HG03135 (cell line): ENCODE data around the gene BICRA.
A peak's percentile ranks its signal among the peaks of the same experiment; 100 is the strongest.
"Not testable (repeated sequence)": the region's sequence is repeated elsewhere in the genome, so short reads cannot be mapped to it uniquely, and the experiment has no call there.

Experiments used
- ATAC-seq: cut with Tn5 transposase; IDR thresholded peaks from one replicate; pipeline ENCODE4 v1.9.1; 2021; ENCODE audit warnings: mild to moderate bottlenecking, moderate library complexity; ENCODE audit not compliant: unreplicated experiment

The BICRA gene

DNA sequence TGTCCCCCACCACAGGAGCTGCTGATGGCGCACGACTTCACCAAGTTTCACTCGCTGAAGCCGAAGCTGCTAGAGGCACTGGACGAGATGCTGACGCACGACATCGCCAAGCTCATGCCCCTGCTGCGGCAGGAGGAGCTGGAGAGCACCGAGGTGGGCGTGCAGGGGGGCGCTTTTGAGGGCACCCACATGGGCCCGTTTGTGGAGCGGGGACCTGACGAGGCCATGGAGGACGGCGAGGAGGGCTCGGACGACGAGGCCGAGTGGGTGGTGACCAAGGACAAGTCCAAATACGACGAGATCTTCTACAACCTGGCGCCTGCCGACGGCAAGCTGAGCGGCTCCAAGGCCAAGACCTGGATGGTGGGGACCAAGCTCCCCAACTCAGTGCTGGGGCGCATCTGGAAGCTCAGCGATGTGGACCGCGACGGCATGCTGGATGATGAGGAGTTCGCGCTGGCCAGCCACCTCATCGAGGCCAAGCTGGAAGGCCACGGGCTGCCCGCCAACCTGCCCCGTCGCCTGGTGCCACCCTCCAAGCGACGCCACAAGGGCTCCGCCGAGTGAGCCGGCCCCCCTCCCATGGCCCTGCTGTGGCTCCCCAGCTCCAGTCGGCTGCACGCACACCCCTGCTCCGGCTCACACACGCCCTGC lies 132.1 kb downstream of the BICRA start:
- ATAC-seq, result no peak

DNA sequence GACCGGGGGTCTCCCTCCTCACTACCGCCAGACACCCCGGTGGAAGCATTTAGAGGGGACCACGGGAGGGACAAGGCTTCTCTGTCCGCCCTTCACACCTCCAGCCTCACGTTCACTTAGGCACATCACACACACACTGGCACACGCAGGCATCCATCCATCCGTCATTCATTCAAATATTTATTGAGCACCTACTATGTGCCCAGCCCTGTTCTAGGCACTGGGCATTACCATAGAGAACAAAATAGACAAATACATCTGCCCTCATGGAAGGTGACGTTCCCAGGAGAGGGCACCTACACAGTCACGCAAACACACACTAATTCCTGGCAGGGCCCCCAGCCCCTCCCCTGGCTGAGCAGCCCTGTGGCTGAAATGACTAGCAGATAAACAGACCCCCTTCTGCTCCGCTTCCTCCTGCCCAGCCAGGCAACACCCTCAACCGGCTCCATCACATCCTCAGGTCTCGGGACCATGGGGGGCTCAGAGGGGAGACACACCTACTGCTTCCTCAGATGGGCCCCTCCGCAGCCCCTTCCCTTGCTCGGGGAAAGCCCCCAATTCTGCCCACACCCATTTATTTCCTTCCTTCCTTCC lies 132.7 kb downstream of the BICRA start:
- no peak for ATAC-seq

DNA sequence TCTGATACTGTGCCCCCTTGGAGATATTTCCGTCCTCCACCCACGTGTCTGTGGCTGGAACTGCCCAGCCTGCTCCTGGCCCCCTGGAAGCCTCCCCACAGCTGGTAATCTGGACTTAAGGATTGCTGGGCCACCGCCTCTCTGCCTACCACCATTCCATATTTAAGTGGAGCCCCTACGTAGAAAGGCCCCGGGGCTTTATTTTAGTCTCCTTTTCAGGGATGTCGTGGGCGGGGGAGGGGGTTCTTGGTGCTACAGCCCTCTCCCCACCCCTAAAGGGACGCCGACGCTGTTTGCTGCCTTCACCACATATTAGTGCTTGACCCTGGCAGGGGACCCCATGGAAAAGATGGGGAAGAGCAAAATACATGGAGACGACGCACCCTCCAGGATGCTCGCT lies 133.7 kb downstream of the BICRA start:
- no peak for ATAC-seq

DNA sequence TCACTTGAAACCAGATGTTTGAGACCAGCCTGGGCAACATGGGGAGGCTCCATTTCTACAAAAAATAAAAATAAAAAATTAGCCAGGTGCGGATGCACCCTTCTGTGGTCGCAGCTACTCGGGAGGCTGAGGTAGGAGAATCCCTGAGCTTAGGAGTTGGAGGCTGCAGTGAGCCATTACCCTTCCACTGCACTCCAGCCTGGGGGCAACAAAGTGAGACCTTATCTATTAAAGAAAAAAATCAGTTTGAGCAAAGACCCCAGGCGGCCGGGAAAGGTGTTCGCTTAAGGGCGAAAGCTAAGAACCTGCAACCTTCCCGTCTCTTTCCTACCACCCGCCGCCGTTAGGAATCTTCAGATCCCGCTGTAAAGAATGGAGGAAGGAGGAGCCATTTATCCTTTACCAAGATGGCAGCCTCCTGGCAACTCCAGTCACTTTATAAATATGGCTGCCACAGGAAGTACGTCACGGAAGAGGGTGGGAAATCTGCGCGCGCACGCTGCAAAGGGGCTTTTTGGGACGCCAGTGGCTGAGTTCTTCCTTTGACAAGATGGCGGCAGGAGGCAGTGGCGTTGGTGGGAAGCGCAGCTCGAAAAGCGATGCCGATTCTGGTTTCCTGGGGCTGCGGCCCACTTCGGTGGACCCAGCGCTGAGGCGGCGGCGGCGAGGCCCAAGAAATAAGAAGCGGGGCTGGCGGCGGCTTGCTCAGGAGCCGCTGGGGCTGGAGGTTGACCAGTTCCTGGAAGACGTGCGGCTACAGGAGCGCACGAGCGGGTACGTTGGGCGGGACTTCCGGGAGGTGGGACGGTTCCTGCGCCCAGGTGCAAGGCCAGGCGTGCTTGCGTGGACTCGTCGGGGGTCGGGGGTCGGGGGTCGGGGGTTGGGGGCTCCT lies 136.3 kb downstream of the BICRA start, which contains the start of gene NOP53:
NOP53 (plus strand) TSS at position 537 of the 892 bp plus-strand sequence; CDS start at position 551, 14 bp downstream.
- peak; percentile 70 for ATAC-seq

DNA sequence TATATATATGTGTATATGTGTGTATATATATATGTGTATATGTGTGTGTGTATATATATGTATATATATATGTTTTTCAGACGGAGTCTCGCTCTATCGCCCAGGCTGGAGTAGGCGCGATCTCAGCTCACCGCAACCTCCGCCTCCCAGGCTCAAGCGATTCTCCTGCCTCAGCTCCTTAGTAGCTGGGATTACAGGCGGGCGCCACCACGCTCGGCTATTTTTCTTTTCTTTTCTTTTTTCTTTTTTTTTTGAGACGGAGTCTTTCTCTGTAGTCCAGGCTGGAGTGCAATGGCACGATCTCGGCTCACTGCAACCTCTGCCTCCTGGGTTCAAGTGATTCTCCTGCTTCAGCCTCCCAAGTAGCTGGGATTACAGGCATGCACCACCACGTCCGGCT lies 137.2 kb downstream of the BICRA start:
- ATAC-seq, result not testable (repeated sequence)

DNA sequence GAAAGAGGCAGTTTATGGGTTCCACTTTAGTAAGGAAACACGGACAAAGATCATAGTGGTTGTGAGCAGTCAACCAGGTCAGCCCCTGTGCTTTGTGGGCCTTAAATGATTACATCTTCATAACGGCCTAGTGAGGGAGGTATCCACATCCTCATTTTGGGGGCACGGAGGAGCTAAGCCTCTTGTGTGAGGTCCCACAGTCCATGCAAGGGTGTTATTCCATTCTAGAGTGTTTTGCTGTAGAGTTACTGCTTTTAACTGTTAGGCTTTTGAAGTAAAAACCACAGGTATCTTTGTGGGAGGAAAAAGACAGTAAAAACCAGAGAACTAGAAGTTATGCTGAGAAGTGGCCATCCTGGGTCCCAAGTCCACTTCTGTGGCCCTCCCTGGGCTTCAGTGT lies 140.4 kb downstream of the BICRA start:
- no peak for ATAC-seq

DNA sequence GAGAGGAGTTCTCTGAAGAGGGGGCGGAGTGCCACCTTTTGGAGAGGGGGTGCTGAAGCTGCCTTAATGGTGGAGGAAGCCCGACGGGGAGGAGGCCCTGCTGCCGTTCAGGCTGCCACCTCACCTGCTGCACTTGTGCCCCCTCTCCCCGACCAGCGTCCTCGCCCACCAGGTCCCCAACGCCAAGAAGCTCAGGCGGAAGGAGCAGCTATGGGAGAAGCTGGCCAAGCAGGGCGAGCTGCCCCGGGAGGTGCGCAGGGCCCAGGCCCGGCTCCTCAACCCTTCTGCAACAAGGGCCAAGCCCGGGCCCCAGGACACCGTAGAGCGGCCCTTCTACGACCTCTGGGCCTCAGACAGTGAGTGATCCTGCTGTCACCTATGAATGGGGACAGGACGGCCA lies 141.8 kb downstream of the BICRA start:
- ATAC-seq, result no peak

DNA sequence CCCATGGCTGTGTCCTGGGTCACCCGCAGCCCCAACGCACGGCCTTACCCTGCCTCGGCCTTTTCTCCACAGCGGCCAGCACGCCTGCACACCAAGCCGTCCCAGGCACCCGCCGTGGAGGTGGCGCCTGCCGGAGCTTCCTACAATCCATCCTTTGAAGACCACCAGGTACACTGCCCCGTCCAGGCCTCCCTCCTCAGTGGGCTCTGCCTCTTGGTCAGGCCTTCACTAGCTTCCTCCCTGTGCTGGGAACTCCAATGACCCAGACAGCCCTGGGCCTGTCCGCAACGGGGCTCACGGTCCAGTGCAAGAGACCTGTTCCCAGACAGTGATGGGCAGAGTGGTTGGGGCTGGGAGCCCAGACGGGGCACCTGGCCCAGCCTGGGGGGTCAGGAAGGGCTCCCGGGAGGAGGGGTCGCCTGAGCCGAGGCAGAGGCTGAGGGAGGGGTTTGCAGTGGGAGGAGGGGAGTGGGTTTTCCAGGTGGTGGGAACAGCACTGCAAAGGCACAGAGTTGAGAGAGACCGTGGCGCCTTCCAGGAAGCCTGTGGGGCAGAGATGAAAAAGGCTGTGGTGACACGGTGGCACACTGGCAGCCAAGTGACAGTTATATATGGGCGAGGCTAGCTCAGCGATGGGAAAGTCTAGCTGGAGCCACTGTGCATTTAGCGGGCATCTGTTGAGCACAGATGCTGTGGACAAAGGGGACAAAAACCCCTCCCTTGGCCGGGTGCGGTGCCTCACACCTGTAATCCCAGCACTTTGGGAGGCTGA lies 143.7 kb downstream of the BICRA start:
- ATAC-seq, result no peak
